ENCODE results near the gene LRRC7. TPM values are rescaled to one million over a fixed set of nuclear protein-coding genes. Genes with fewer than 3 reads are reported as not detected.

The LRRC7 gene
- total and polyA plus RNA-seq, 2 of the 8 experiments (the other 6 are each of a cell fraction or from before 2014, with no cell fraction given) = 0.03 to 0.17 TPM

GRCh38 chr1:69673321-69673720 lies 105.6 kb downstream of the LRRC7 start:
- Histone ChIP-seq H3K36me3 (ENCODE audit: control insufficient read depth in 2 of 4, insufficient read depth in 4 of 4, low read length in 3 of 4) (no peaks in the 10 kb centered on the region), H3K56ac (replicated peaks; ENCODE audit: insufficient read length, low read depth, low read length) (no peak overlapping the region)
- 95% methylated on average over 1 of the region's 1 CpG; no CpG with 5 or more reads in 1 of the 2 experiments for WGBS, 2 experiments (ENCODE audit: extremely low coverage in 1 of 2, insufficient coverage in 1 of 2, insufficient read length in 1 of 2, insufficient replicate concordance in 2 of 2, low coverage in 1 of 2, low lambda C conversion rate in 2 of 2, missing lambda C conversion rate in 1 of 2)

More at GRCh38 chr1:69673321-69673720, 105.6 kb downstream of the LRRC7 start:
- no peak overlapping the region for H2BK120ac ChIP-seq (replicated peaks; ENCODE audit: low read depth, low read length)
- no peaks in the 10 kb centered on the region for H3K9me3 ChIP-seq (ENCODE audit: insufficient read depth in 2 of 2, low read depth in 1 of 2, low read length in 1 of 2)
- H3K79me1 ChIP-seq (ENCODE audit: low read depth, low read length) = no peaks in the 10 kb centered on the region
- ChIA-PET POLR2A (ENCODE audit: partially characterized antibody) (no interaction called here), CTCF (ENCODE audit: partially characterized antibody) (no interaction called here)
- TF ChIP-seq SP1 (IDR thresholded peaks at IDR 0.05; ENCODE audit: low read depth, low read length) (no peak), MAX (IDR thresholded peaks at IDR 0.05) (no peak), ATF3 (IDR thresholded peaks at IDR 0.05; ENCODE audit: insufficient read depth, low read depth, low read length) (no peak)
- no peaks in the 10 kb centered on the region for H4K20me1 ChIP-seq (replicated peaks in 1 of 2; ENCODE audit: control insufficient read depth in 1 of 2, insufficient read depth in 2 of 2, low read length in 2 of 2)
- H4K91ac ChIP-seq (replicated peaks; ENCODE audit: insufficient read length, low read length) = no peak overlapping the region
- no peak overlapping the region for H2BK20ac ChIP-seq (ENCODE audit: low read length)
- no peak overlapping the region for H3K9ac ChIP-seq (replicated peaks in 1 of 4; ENCODE audit: extremely low read depth in 1 of 4, low read depth in 3 of 4, low read length in 3 of 4)
- no peak overlapping the region for H4K5ac ChIP-seq (ENCODE audit: insufficient read length, low read depth, low read length)
- no peak overlapping the region for H2BK5ac ChIP-seq (ENCODE audit: low read depth, low read length)
- H2BK15ac ChIP-seq (ENCODE audit: low read length) = no peak overlapping the region
- no peak overlapping the region for H3K14ac ChIP-seq (ENCODE audit: insufficient read length)
- H3K27ac ChIP-seq (ENCODE audit: low read depth, low read length) = no peak overlapping the region
- H2AK5ac ChIP-seq (ENCODE audit: low read depth, low read length) = no peak overlapping the region
- no peaks in the 10 kb centered on the region for H3K4me1 ChIP-seq (replicated peaks in 1 of 4; ENCODE audit: control insufficient read depth in 3 of 4, insufficient read depth in 4 of 4, low read length in 3 of 4)
- H4K8ac ChIP-seq (ENCODE audit: extremely low read depth, insufficient read depth, low read length) = no peak overlapping the region
- peaks cover 2% of the 10 kb centered on the region; the same call in 1 of the 2 replicates for H3K23me2 ChIP-seq (ENCODE audit: low read depth, low read length)
- H3K23ac ChIP-seq (ENCODE audit: insufficient read length) = no peak overlapping the region
- no peaks in the 10 kb centered on the region for H3K27me3 ChIP-seq (replicated peaks in 1 of 4; ENCODE audit: control insufficient read depth in 3 of 4, extremely low read depth in 1 of 4, insufficient read depth in 3 of 4, low read length in 3 of 4)
- no peak overlapping the region for H3K4me3 ChIP-seq (ENCODE audit: extremely low read depth in 1 of 4, insufficient read depth in 2 of 4, low read depth in 3 of 4, low read length in 4 of 4)
- FAIRE-seq = no peak
- H3K4me2 ChIP-seq (ENCODE audit: insufficient read depth in 1 of 2, low read depth in 2 of 2, low read length in 2 of 2) = no peak overlapping the region
- H2AFZ ChIP-seq (ENCODE audit: low read length) = no peak overlapping the region
- no peaks in the 10 kb centered on the region for H3K79me2 ChIP-seq (ENCODE audit: control insufficient read depth in 1 of 2, insufficient read depth in 2 of 2, low read length in 2 of 2)
- DNase-seq (ENCODE audit: low read depth in 1 of 2, low spot score in 2 of 2) = no peak
- H3K18ac ChIP-seq (ENCODE audit: extremely low read depth, low read length) = no peak overlapping the region
- no peak overlapping the region for H2BK12ac ChIP-seq (ENCODE audit: low read depth, low read length)
- no peak overlapping the region for H3K4ac ChIP-seq (replicated peaks; ENCODE audit: insufficient read length, low read depth, low read length)
